ENCODE results near the gene PSD.

The PSD gene

GRCh38 chr10:102438374-102438773 lies 19.8 kb upstream of the PSD start:
- DNase-seq, result no peak

GRCh38 chr10:102437515-102437914 lies 18.9 kb upstream of the PSD start:
- DNase-seq, result no peak

DNA sequence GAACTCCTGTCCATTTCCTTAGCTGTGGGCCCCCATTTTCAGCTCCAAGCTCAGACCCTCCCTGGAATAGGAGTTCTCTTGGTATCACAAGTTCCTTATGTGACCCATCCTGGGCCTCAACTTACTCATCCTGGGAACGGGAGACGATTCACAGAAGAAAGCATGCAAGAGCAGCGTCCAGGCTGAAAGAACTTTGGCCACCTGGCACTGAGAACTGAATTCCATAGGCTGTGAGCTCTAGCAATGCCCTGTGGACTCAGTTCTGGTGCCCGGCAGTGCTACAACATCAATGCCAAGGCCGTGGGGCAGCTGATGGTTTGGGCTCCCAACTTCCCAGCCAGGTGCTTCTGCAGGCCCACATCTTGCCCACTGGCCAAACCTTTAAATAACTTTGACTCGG lies 17.7 kb upstream of the PSD start:
- no peak for DNase-seq

- DNase-seq, result no peak
Measured at GRCh38 chr10:102435529-102436233, 17.1 kb upstream of the PSD start.

- DNase-seq, result no peak
Measured at GRCh38 chr10:102435133-102435497, 16.5 kb upstream of the PSD start.

DNA sequence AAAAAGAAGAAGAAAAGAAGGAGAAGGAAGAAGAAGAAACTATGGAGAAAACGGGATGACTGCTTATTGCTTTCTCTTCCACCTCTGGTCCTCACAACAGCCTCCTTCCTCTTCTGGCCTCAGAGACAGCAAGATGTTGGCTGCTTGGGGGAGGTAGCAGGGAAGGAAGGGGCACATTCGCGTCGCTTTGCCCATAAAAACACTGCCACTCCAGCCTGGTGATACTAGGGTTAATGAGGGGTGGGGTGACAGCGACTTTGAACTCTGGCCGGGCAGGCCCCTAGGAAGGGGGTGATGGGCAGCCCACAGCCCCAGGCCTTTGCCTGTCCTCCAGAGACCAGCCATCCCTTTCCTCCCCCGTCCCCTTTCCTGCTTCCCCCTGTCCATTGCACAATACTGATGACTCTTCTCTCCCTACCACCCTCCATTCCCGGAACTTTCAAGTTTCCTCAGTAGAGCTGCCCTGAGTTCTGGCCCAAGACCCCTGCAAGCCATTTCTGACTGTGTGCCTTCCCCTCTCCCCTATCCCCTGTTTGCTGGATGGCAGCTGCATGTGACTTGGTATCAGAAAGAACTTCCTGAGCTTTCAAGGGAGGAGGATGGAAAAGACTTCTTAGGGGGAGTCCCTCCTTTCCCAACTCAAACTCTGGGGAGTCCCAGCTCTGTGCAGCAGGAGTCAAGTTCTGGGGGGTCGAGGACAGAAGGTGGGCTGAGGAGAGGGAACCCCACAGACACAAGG lies 16.0 kb upstream of the PSD start:
- DNase-seq, result no peak

DNA sequence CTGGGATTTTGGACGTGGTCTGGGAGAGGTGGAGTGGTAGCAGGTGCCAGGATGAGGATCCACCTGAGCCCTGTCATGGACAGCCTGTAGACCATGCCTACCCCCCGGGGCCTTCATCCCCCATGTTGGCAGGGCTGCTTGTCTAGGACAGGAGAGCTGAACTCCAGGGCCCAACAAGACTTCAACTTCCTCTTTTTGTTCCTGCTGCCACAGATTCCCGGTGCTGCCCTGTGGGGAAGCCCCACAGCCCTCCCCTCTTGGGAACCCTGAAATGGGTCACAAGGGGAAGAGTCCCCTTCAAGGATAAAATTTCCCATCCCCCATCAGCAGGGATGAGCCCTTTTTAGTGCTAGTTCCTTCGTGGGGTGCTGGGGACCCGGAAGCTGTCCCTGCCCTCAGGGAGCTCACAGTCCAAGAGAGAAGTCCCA lies 15.0 kb upstream of the PSD start:
- no peak for DNase-seq

DNA sequence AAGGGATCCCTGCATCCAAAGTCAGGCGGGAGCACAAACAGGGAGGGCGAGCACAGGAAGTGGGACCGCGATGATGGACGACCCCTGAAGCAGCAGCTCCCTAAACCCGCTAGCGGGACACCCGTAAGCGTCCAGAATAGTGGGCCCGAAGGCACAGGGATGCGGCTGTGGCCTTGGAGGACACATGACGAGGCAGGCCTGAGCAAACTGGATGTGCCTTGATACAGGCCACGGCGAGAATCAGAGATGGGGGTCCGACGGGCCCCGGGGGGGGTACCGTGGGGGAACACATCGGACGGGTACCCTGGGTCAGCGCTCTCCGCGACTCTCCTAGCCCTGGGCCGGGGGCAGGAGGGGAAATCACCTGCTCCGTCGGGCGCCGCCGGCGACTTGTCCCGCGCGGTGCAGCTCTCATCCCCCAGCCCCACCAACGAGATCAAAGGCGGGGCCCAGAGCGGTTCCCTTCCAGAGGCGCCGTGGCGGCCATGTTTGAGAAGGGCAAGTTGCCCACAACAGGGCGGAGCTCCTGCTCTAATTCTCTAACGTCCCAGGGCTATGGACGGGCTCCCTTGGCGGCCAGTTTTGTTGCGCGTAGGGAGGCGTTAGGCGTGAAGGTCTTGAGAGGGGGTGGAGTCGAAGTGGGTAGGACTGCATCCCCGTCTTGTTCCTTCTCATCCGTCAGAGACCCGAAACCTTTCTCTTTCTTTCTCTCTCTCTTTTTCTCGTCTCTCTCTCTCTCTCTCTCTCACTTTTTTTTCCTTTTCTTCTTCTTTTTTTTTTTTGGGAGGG lies 13.8 kb upstream of the PSD start, which contains the start of gene CUEDC2:
Gene CUEDC2 (minus strand): TSS at position 413 of the 789 bp plus-strand sequence. CDS start 7,386 bp downstream, outside the sequence.
- peak; percentile 63 for DNase-seq

DNA sequence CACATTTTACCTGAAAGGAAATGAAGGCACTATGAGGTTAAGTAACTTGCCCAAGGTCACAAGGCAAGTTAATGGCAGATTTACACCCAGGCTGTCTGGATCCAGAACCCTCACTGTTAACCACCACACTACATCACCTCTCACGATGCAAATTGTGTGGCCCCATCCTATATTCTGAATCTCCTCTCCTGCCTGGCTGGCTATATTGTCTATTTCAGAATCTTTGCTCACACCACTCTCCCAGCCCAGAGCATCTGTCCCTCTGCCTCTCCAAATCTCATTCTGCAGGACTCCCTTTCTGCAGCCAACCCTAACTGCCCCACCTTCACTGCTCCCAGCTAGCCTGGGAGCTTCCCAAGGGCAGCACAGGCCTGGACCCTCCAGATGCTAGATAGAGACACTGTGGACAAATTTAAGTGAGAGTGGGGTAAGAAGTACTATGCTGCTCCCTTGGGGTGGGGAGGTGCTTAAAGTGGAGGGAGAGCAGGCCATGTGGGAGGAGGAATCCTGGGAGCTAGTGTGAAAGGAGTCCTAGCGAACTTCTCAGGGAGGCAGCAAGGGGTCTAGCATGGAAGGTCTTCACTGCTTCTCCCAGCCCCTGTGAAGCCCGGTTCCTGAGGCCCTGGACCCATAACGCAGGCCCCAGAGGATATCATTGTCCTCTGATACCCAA lies 13.0 kb upstream of the PSD start:
- DNase-seq, result no peak

- no peak for DNase-seq
Measured at GRCh38 chr10:102429468-102429867, 10.9 kb upstream of the PSD start.

DNA sequence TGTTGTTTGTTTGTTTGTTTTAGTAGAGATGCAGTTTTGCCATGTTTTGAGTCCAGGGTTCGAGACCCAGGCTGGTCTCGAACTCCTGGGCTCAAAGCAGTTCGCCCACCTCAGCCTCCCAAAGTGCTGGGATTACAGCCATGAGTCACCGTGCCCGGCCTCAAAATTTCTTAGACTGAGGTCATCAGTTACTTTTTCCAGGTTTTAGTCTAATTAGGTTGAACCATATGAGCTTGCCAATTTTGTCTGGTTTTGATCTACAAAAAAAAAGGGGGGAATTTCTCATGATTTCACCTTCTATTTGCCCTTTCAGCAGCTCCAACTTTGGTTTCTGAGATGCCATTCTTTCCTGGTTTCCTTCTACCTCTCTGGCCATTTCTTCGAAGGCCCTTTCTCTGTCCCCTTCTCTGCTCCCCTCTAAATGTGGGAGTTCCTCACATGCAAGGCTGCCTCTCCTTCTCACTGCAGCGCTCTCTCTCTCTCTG lies 8.3 kb upstream of the PSD start:
- DNase-seq, result no peak

- no peak for DNase-seq
Measured at GRCh38 chr10:102425444-102425843, 6.9 kb upstream of the PSD start.

DNA sequence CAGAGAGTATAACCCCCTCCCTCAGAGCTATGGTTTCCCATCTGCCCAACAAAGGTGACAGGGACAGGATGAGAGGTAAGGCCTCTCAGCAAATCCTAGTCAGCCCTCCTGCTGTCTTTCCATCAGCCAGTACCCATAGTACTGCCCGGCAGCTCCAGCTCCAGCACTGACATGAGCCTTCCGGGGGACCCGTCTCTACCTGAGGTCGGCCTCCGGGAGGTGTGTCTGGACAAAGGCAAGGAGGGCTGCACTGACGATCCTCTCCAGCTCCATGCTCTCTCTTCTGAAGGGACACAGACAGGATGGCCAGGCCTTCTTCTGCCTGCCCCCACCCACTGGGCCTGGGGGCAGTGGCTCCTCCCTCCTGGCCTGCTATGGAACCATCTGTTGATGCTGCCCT lies 6.3 kb upstream of the PSD start:
- DNase-seq, result no peak

DNA sequence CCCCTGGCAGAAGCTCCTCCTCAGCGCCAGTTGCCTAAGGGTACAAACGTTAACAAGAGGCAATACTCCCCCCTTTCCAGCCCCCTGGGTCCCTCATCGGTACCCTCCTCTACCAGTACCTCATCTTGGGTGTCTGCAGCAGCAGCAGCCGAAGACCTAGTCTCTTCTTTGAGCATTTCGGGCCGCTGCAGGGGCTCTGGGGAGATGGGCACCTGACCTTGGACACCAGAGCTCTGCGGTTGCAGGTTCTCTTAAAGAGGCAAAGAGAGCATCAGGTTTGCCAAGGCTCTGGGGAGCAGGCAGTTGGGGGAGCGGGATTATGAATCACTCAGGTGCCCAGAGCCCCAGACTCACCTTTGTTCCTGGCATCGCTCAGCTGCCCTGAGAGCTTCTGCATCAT lies 5.6 kb upstream of the PSD start:
- no peak for DNase-seq

- DNase-seq, result no peak
Measured at GRCh38 chr10:102423372-102423968, 4.9 kb upstream of the PSD start.

GRCh38 chr10:102422545-102423129 lies 4.1 kb upstream of the PSD start:
- no peak for DNase-seq

GRCh38 chr10:102421757-102422512 lies 3.4 kb upstream of the PSD start:
- DNase-seq, result no peak

GRCh38 chr10:102421507-102421756 lies 2.8 kb upstream of the PSD start:
- no peak for DNase-seq

DNA sequence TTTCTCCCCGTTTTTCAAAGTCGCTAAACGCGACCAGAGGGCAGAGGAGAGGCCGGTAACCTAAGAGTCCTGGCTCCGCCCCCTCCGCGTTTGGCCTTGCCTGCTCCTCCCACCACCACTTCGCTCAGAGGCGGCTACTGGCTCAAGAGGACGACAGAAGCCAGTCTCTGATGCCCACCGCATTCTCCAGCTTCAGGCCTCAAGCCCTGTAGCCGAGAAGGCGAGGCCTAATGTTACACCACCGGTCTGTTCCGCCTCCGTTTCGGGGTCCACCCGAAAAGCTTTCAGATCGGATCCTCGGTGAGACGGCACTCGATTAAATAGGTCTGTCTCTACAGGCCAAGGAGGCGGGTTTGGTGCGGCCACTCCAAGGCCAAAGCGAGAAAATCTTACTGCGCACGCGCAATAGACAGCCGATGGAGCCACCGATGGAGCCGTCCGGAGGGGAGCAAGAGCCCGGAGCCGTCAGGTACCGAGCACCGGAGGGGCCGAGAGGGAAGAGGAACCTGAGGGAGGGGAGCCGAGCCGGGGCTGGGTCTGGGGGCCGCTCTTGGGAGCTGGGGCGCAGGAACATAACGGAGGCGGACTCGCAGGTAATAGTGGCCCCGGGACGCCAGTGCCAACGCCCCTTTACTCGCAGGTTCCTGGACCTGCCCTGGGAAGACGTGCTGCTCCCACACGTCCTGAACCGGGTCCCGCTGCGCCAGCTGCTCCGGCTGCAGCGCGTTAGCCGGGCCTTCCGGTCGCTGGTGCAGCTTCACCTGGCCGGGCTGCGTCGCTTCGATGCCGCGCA lies 2.3 kb upstream of the PSD start, which contains the start of gene FBXL15:
Gene FBXL15 (plus strand): TSS at position 123 of the 793 bp plus-strand sequence. CDS start 294 bp downstream, at position 417.
- DNase-seq, result peak; percentile 85

DNA sequence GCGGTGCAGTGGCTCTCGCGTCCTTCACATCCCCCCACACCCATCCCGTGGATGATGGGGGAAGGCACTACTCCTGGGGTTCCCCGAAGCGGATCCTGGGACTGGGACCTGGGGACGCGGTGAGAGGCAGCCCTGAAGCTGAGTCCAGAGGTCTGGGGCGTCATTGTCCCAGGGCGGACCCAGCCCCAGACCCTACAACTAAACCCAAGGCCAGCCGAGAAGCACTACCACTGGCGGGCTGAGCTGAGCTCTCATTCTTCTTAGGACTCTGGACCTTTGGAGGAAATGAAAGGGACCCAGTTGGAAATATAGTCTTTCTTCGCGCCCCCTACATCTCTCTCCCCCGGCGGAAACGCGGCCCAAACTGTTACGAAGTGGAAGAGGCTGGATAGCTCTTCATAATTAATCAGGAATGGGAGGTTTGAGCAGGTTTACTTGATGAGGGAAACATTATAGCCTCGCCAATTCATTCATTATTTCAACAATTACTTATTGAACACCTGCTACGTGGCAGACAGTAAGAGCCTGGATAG lies 1.7 kb upstream of the PSD start:
- DNase-seq, result no peak
